ENCODE data around the gene PLEKHA6.

Gene PLEKHA6

GRCh38 chr1:204180133-204180532 lies 179.6 kb downstream of the PLEKHA6 start:
- no peak overlapping the region for H3K4me3 ChIP-seq (ENCODE audit: low read depth, low read length)
- no peak for TF ChIP-seq CTCF (IDR thresholded peaks at IDR 0.05; ENCODE audit: control insufficient read depth, extremely low read depth, insufficient read depth)
- no peak for DNase-seq (ENCODE audit: low read depth)

DNA sequence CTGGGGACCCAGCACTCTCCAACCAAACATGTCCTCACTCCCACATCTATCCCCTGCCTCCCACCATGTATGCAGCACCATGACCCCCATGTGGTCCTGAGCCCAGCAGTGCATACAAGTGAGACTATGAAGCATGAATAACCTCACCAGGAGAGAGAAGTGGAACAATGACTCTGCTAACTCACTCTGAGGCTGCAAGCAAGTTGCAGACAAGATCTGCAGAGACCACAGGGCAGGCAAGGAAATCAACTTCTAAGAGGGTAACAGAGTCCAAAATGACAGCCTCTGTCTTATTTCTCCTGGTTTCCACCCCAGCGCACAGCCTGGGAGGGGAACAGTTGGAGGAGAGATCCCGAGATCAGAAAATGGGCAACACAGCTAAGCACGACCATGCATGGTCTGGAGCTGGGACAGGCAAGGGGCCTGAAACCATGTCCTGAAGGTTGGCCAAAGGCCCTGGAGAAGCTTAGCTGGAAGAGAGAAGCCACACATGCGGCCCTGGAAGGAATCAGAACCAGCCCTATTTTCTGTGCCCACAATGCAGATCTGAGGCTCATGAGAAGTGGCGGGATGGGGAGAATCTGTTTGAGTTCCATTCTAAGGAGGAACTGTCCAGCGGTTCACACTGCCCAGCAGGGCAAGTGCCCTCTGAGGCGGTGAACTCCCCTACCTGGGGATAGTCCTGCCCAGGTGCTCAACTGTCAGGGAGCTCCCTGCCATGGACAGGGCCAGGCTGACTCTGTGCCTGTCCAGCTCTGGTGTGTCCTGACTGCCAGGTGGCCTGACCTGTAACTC lies 181.0 kb downstream of the PLEKHA6 start:
- TF ChIP-seq CTCF (IDR thresholded peaks at IDR 0.05; ENCODE audit: control insufficient read depth, extremely low read depth, insufficient read depth), result no peak
- no peak for DNase-seq (ENCODE audit: low read depth)
- no peak overlapping the region for H3K4me3 ChIP-seq (ENCODE audit: low read depth, low read length)

DNA sequence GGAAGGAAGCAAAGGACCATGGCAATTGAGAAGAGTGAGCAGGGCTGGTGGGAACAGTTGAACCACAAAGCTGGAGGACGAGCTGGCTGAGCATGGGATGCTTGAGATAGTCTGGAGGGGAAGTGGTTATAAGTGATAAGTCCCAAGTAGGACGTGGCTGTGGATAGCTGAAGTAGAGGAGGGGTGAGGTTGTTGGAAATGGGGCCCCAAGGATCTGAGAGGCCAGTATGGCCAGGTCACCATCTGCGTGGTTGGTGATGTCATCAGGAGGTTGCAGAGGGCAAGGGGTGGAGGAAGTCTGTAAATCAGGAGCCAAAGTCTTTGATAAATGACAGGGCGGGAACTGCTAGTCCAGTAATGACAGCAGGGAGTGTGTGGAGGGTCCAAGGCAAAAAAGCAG lies 182.6 kb downstream of the PLEKHA6 start:
- no peak overlapping the region for H3K4me3 ChIP-seq (ENCODE audit: low read depth, low read length)
- no peak for TF ChIP-seq CTCF (IDR thresholded peaks at IDR 0.05; ENCODE audit: control insufficient read depth, extremely low read depth, insufficient read depth)
- no peak for DNase-seq (ENCODE audit: low read depth)

GRCh38 chr1:204176049-204176448 lies 183.7 kb downstream of the PLEKHA6 start:
- no peak for TF ChIP-seq CTCF (IDR thresholded peaks at IDR 0.05; ENCODE audit: control insufficient read depth, extremely low read depth, insufficient read depth)
- no peak overlapping the region for H3K4me3 ChIP-seq (ENCODE audit: low read depth, low read length)
- DNase-seq (ENCODE audit: low read depth), result no peak

GRCh38 chr1:204174958-204175357 lies 184.8 kb downstream of the PLEKHA6 start:
- no peak for TF ChIP-seq CTCF (IDR thresholded peaks at IDR 0.05; ENCODE audit: control insufficient read depth, extremely low read depth, insufficient read depth)
- H3K4me3 ChIP-seq (ENCODE audit: low read depth, low read length), result no peak overlapping the region
- no peak for DNase-seq (ENCODE audit: low read depth)

- DNase-seq (ENCODE audit: low read depth), result no peak
- no peak for TF ChIP-seq CTCF (IDR thresholded peaks at IDR 0.05; ENCODE audit: control insufficient read depth, extremely low read depth, insufficient read depth)
- no peak overlapping the region for H3K4me3 ChIP-seq (ENCODE audit: low read depth, low read length)
These were observed 187.2 kb downstream of the PLEKHA6 start for GRCh38 chr1:204172404-204173029.

All from LNCaP clone FGC (cell line).